AG04450 (cell line): ENCODE data around the gene SBNO1. TPM values are rescaled to one million over a fixed set of nuclear protein-coding genes. Genes with fewer than 3 reads are reported as not detected.
"Not testable (repeated sequence)": the region's sequence is repeated elsewhere in the genome, so short reads cannot be mapped to it uniquely, and the experiment has no call there.

Experiments used
- CTCF ChIA-PET: fragments of 300-600, 350-600 bp; formaldehyde crosslinking; extraction: SDS; loops from one replicate; lab custom pipeline; 2022; ENCODE audit warnings: antibody characterized with exemption, inconsistent platforms; lab: Charles Lee
- POLR2A ChIA-PET: fragments of 350-600 bp; formaldehyde crosslinking; extraction: SDS; loops from one replicate; lab custom pipeline; 2021; ENCODE audit warnings: antibody characterized with exemption, inconsistent platforms; lab: Yijun Ruan, JAX
- DNase-seq: peaks from one replicate; pipeline ENCODE4 v3.0.0-alpha.2; 2011; ENCODE audit warnings: low read depth, low spot score
- H3K27ac ChIP-seq: one replicate; pipeline ENCODE4 v1.5.1; 2012; ENCODE audit warnings: low read depth, low read length, control low read depth
- H3K27me3 ChIP-seq: one replicate; pipeline ENCODE4 v1.6.0; 2012; ENCODE audit warnings: low read length; ENCODE audit not compliant: control insufficient read depth, insufficient read depth
- H3K4me3 ChIP-seq: 2 replicates; pipeline ENCODE4 v1.5.1; 2011; ENCODE audit warnings: mild to moderate bottlenecking, low read depth, low read length, control low read depth
- H3K9me3 ChIP-seq: 2 replicates; pipeline ENCODE4 v1.5.1; 2012; ENCODE audit warnings: low read length; ENCODE audit not compliant: control insufficient read depth, insufficient read depth
- CTCF ChIP-seq: IDR thresholded peaks from 2 replicates; pipeline ENCODE4 v1.5.1; 2011; ENCODE audit warnings: low read depth, low read length, control low read depth, inconsistent platforms
- polyA plus RNA-seq: library from polyadenylated mRNA; depleted of rRNA; stranded (reverse); fragments of >200 nt; gene quantifications from 2 replicates; pipeline ENCODE4 v1.2.3, GENCODE V29; 2011

SBNO1 gene
- polyA plus RNA-seq, 1 experiment = 16.0 TPM

GRCh38 chr12:123250471-123251383 lies 113.9 kb downstream of the SBNO1 start:
- H3K4me3 ChIP-seq = no peak overlapping the region
- peaks cover 7% of the 10 kb centered on the region for H3K9me3 ChIP-seq
- ChIA-PET CTCF (interaction anchor here (1.6 to 2.4 kb wide), 2 partner anchors 13 to 457 kb away, joined by 3 to 7 read pairs; no protein-coding TSS in a partner anchor), POLR2A (interaction anchor here (1.3 kb wide), 1 partner anchor 18 kb away, joined by 4 read pairs; the partner anchor contains the start of genes MPHOSPH9 and MTRFR)
- H3K27me3 ChIP-seq = no peaks in the 10 kb centered on the region
- no peak overlapping the region for H3K27ac ChIP-seq
- no peak for DNase-seq
- no peak for TF ChIP-seq CTCF

- H3K9me3 ChIP-seq, H3K27ac ChIP-seq, DNase-seq, H3K27me3 ChIP-seq, H3K4me3 ChIP-seq: not testable (repeated sequence)
- POLR2A ChIA-PET = interaction anchor here (1.2 to 2.1 kb wide), 2 partner anchors 9 to 16 kb away, joined by 7 to 8 read pairs; partner anchors contain the start of genes MPHOSPH9 and MTRFR
- CTCF ChIA-PET = interaction anchor here (0.7 to 1.0 kb wide), 2 partner anchors 11 to 21 kb away, joined by 3 to 4 read pairs; no protein-coding TSS in a partner anchor
Measured at GRCh38 chr12:123248996-123249741, 115.5 kb downstream of the SBNO1 start.

GRCh38 chr12:123248129-123248528 lies 116.5 kb downstream of the SBNO1 start:
- not testable (repeated sequence) for H3K9me3 ChIP-seq, H3K4me3 ChIP-seq, H3K27ac ChIP-seq, DNase-seq, H3K27me3 ChIP-seq
- CTCF ChIA-PET = interaction anchor here (0.6 to 2.1 kb wide), 3 partner anchors 10 to 27 kb away, joined by 3 to 8 read pairs (median 3); no protein-coding TSS in a partner anchor
- POLR2A ChIA-PET = interaction anchor here (0.5 to 2.1 kb wide), 3 partner anchors 10 to 15 kb away, joined by 7 to 14 read pairs (median 8); partner anchors contain the start of genes MPHOSPH9 and MTRFR

- ChIA-PET POLR2A (interaction anchor here (0.6 kb wide), 1 partner anchor 33 kb away, joined by 5 read pairs; no protein-coding TSS in a partner anchor), CTCF (no interaction called here)
- Histone ChIP-seq H3K27me3 (no peaks in the 10 kb centered on the region), H3K9me3 (peaks cover 7% of the 10 kb centered on the region), H3K27ac (no peak overlapping the region), H3K4me3 (no peak overlapping the region)
- no peak for TF ChIP-seq CTCF
- no peak for DNase-seq
Measured at GRCh38 chr12:123245678-123246077, 119.0 kb downstream of the SBNO1 start.

- TF ChIP-seq CTCF = no peak
- Histone ChIP-seq H3K9me3 (no peaks in the 10 kb centered on the region), H3K27ac (no peak overlapping the region), H3K27me3 (no peaks in the 10 kb centered on the region), H3K4me3 (no peak overlapping the region)
- ChIA-PET POLR2A (interaction anchor here (1.0 kb wide), 1 partner anchor 11 kb away, joined by 3 read pairs; the partner anchor contains the start of genes MPHOSPH9 and MTRFR), CTCF (no interaction called here)
- no peak for DNase-seq
Measured at GRCh38 chr12:123243671-123244262, 120.9 kb downstream of the SBNO1 start.
